GM19023 (cell line): ENCODE data around the gene CERT1.
"Not testable (repeated sequence)": the region's sequence is repeated elsewhere in the genome, so short reads cannot be mapped to it uniquely, and the experiment has no call there.

Experiments used
- ATAC-seq: cut with Tn5 transposase; IDR thresholded peaks from one replicate; pipeline ENCODE4 v1.9.1; 2021; ENCODE audit warnings: mild to moderate bottlenecking, moderate library complexity; ENCODE audit not compliant: unreplicated experiment

CERT1 gene

DNA sequence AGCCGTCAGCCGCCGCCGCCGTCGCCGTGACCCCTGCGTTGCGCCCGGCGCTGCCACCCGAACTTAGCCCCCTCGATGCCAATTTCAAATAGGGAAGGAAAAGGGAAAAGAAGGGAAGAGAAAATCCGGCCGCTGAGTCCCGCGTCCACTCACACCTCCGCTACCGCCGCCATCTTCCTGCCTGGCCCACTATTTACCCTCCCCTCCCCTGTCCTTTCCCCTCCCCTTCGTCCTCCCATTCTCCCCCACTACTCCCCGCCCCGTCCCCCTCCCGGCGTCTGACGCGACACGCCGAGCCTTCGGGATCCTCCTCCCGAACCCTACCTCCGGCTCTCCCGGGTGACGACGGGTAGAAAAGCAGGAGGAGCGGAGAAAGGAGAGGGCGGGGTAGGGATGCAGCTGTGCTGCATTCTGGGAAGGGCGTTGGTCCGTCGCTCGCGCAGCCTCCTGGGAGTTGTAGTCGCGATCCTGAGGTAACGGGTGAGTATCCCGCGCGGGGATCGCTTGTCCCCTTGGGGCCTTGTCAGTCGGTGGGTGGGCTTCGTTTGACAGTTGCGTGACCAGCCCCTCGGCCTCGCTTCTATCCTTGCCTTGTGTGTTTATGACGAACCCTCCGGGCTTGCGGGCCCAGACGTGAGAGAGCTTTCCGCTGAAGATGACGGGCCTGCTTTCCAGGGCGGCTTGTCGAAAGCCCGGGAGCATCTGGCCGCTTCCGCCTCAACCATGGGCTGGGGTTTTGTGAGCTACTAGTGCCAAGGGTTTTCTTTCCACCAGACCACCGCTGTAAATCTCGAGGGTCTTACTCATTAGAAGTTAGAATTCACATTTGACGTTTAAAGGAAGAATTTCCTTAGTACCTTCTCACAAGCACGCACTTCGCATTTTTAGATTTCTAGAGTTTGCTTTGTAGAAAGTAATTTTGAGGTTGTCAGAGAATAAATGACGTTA lies at the start of gene CERT1, which contains the start of gene POLK:
Gene CERT1, minus strand, starts transcription at position 195 of the 948 bp plus-strand sequence. CDS start 422 bp downstream, outside the sequence.
Gene POLK, plus strand, starts transcription at position 457 of the 948 bp plus-strand sequence.
- ATAC-seq = peak; percentile 90

GRCh38 chr5:75560655-75561054 lies 49.2 kb upstream of the CERT1 start:
- ATAC-seq = not testable (repeated sequence)

DNA sequence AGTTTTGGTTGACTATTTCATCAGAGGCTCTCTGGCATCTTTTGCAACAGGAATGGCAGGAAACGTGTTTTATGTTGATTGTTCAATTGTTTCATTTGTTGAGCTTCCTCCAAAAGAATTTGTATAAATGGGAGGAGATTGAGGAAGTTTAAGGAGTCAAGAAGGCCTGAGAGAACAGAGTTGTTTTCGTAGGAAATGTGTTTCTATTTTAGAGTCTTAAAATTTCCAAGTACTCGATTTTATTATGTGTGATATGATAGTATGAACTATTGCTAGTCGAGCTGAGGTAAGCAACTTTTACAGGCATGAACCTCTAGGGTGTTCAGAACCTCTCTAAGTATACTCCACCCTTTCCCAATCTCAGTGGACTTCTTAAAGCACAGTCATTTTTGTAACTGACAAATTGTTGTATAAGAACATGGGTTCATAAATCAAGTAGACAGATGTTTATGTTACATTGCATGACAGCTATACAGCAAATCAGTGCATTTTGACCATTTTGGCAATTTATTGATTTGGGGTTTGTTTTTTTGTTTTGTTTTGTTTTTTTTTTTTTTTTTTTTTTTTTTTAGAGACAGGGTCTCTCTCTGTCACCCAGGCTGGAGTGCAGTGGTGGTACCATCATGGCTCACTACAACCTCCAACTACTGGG lies 47.7 kb upstream of the CERT1 start:
- ATAC-seq = no peak

DNA sequence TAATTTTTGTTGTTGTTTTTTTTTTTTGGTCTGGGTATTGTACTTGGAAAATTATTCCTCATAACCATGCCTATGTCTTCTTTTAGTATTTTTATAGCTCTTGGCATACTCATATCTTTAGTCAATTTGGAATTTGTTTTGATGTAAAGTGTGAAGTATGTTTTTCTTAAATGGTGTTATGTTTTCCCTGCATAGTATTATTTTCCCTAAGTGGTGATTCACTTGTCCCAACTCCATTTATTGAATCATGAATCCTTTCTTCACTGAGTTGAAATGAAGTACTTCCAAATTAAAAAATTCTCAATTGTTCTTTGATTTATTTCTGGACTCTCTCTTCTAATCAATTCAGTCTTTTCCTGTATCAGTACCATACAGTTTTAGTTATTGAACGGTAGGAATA lies 46.8 kb upstream of the CERT1 start:
- no peak for ATAC-seq

DNA sequence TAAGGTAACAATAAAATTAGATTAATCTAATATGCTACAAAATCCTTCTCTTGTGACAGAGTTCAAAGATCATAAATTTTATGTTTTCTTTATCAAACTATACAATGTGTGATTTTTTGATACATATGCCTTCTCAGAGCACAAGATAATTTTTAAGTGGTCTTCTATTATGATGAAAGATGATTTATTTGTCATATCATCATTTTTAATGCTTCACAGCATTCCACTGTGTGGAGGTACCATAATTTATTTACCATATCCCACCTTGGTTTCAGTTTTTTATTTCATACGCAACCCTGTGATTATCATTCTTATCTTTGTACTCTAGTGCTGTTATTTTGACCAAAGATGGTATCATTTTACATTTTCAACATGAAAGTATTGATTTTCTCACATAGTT lies 41.9 kb upstream of the CERT1 start:
- no peak for ATAC-seq

DNA sequence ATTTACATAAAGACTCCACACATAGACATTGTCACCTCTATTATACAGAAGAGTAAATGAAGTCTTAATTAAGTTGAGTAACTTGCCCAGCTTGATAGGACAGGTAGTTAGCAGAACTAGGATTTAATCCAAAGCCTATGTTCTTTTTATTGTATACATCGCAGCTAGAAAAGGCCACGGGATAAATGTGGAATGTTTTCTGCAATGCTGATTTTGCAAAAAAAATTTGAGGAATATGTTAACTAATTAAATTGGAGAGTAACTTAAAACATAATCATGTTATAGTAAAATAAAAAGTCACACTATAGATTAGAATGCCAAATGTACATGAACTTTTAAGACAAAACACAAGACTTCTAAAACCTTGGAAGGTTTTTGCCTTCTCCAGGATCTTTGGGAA lies 41.3 kb upstream of the CERT1 start:
- no peak for ATAC-seq

DNA sequence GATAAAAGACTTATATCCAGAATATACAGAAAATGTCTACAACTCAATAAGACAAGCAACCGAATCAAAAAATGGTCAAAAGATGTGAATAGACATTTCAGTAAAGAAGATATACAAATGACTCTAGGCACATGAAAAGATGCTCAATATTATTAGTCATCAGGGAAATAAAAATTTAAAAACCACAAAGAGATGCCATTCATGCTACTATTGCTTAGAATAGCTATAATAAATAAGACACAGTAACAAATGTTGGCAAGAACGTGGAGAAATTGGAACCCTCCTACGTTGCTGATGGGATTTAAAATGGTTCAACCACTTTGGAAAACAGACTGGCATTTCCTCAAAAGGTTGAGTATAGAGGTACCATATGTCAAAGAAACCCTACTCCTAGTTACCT lies 40.0 kb upstream of the CERT1 start:
- no peak for ATAC-seq

GRCh38 chr5:75550597-75550996 lies 39.2 kb upstream of the CERT1 start:
- ATAC-seq = no peak

GRCh38 chr5:75547812-75548211 lies 36.4 kb upstream of the CERT1 start:
- no peak for ATAC-seq

GRCh38 chr5:75546830-75547229 lies 35.4 kb upstream of the CERT1 start:
- ATAC-seq = no peak

DNA sequence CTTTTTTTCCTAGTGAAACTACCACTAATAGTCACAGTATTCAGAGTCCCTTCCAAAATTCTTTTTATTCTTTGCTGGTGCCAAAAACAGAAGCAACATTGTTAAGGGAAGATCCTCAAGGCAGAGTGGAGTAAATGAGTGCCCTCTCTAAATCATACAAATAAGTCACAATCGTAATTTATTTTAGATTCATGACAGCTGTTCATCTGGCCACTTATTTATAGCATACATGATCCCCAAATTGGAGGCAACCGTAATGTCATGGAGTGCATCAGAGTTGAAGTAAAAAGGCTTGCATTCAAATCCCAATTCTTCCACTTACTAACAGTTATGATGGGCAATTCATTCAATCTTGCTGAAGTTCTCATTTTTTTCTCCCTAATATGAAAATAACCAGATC lies 33.7 kb upstream of the CERT1 start:
- no peak for ATAC-seq

DNA sequence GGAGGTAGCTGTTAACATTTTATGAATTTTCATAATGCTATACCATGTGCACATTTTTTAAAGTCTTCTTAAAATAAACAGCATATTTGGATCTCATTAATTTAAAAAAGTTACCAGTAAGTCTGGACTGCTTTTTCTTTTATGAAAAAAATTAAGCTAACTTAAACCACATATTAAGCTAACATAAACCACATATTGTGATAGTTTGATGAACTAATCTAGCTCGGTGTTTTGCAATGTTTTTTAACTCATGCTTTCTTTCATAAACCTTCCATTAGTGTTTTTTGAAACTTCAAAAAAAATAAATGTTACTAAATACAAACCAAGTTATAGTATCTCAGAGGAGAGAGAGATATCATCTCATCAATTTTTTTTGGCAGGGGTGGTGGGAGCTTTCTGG lies 26.8 kb upstream of the CERT1 start:
- ATAC-seq = no peak

GRCh38 chr5:75536694-75537360 lies 25.4 kb upstream of the CERT1 start:
- ATAC-seq = no peak

DNA sequence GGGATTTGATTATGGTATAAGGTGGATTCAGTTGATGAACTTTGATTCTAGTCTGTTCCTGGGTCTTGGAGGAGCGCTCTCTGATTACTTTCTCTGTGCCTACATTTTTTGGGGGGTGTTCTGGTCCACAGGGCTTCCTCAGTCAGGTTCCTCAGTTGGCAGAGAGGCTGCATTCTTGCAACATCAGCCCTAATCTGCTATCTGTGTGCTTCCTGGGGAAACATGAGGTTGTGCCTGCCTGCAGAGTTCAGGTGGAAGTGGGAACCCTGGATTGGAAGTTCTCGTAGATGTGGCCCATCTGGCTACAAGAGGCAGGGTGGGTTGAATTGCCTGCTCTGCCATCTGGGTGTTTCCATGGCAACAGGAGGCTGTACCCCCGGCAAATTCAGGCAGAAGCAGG lies 24.7 kb upstream of the CERT1 start:
- ATAC-seq = no peak

- ATAC-seq = no peak
Measured at GRCh38 chr5:75534734-75535133, 23.3 kb upstream of the CERT1 start.

DNA sequence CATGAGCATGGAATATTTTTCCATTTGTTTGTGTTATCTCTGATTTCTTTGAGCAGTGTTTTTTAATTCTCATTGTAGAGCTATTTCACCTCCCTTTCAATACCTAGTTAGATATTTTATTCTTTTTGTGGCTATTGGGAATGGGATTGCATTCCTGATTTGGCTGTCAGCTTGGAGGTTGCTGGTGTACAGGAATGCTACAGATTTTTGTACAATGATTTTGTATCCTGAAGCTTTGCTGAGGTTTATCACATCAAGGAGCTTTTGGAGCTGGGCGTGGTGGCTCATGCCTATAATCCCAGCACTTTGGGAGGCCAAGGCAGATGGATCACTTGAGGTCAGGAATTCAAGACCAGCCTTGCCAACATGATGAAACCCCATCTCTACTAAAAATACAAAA lies 22.3 kb upstream of the CERT1 start:
- not testable (repeated sequence) for ATAC-seq

GRCh38 chr5:75532190-75532589 lies 20.8 kb upstream of the CERT1 start:
- no peak for ATAC-seq

DNA sequence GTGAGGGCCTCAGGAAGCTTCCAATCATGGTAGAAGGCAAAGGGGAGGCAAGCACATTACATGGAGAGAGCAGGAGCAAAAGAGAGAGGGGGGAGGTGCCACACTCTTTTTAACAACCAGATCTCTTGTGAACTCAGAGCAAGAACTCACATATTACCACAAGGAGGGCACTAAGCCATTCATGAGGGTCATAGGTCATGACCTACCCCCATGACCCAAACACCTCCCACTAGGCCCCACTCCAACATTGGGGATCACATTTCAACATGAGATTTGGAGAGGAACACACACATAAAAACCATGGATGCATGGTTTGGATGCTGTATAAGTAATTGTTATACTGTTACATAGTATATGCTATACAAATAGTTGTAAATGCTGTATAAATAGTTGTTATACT lies 17.8 kb upstream of the CERT1 start:
- ATAC-seq = no peak

DNA sequence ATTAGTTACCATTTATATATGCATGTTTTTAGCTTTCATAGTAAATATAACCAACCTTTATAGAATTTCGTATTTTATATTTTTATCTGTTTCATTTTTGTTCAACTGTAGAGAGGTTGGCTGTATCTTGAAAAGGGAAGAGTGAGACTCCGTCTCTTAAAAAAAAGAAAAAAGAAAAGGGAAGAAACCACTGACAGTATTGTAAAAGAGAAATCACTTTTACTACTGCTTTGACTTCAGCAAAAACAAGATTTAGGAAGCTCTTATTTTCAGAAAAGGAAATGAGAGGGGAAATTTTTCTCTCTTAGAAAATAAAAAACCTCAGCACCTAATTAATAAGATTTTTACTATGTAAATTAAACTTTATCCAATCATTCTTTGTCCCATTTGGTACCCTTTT lies 14.6 kb upstream of the CERT1 start:
- no peak for ATAC-seq

- no peak for ATAC-seq
Measured at GRCh38 chr5:75525344-75525743, 13.9 kb upstream of the CERT1 start.

- ATAC-seq = no peak
Measured at GRCh38 chr5:75524591-75524990, 13.2 kb upstream of the CERT1 start.

DNA sequence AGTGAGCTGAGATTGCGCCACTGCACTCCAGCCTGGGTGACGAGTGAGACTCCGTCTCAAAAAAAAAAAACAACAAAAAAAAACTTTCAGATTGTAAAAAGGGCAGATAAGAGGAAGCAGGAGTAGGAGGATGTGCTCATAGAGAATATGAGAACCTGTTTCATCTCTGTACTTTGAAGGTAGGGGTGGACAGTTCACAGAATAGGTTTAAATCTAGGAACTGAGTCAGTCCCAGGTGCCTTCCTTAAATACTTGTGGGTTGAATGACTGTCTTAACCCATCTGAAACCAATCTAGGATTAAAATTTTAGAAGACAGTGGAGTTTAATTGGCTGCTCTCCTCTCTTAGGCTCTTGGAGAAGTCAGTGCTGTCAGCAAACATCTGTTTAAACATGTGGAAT lies 12.6 kb upstream of the CERT1 start:
- peak; percentile 77 for ATAC-seq
